Smooth muscle cell (in vitro differentiated cells): ENCODE results near the gene LCN9. TPM values are rescaled to one million over a fixed set of nuclear protein-coding genes. Genes with fewer than 3 reads are reported as not detected.

ENCODE experiments used
- DNase-seq: peaks from one replicate; lab custom pipeline; 2025; ENCODE audit not compliant: unreplicated experiment; lab: John Stamatoyannopoulos, UW
- H2AFZ ChIP-seq: fragments of 200-600 bp; sonication (generic); 2 replicates; pipeline ENCODE4 v1.6.0; 2016; ENCODE audit warnings: antibody characterized with exemption, low read depth, mild to moderate bottlenecking
- H3F3A ChIP-seq: fragments of 200-600 bp; sonication (generic); 2 replicates; pipeline ENCODE4 v1.6.0; 2017; ENCODE audit warnings: antibody characterized with exemption, low read depth
- H3K27ac ChIP-seq: fragments of 200-600 bp; sonication (generic); 2 replicates; pipeline ENCODE4 v1.5.1; 2016; ENCODE audit warnings: low read depth, mild to moderate bottlenecking
- H3K27me3 ChIP-seq: fragments of 200-600 bp; sonication (generic); 2 replicates; pipeline ENCODE4 v1.6.1; 2016; ENCODE audit warnings: low read depth, mild to moderate bottlenecking
- H3K36me3 ChIP-seq: fragments of 200-600 bp; sonication (generic); 2 replicates; pipeline ENCODE4 v1.5.1; 2016; ENCODE audit warnings: low read depth
- H3K4me1 ChIP-seq: fragments of 200-600 bp; sonication (generic); 2 replicates; pipeline ENCODE4 v1.5.1; 2016; ENCODE audit warnings: low read depth
- H3K4me2 ChIP-seq: fragments of 200-600 bp; sonication (generic); 2 replicates; pipeline ENCODE4 v1.6.0; 2016; ENCODE audit warnings: mild to moderate bottlenecking
- H3K4me3 ChIP-seq: fragments of 200-600 bp; sonication (generic); 2 replicates; pipeline ENCODE4 v1.5.1; 2016; ENCODE audit warnings: mild to moderate bottlenecking
- H3K79me2 ChIP-seq: fragments of 200-600 bp; sonication (generic); 2 replicates; pipeline ENCODE4 v1.6.0; 2016; ENCODE audit warnings: low read depth, mild to moderate bottlenecking
- H3K9ac ChIP-seq: fragments of 200-600 bp; sonication (generic); 2 replicates; pipeline ENCODE4 v1.6.0; 2016; ENCODE audit warnings: low read depth
- H3K9me3 ChIP-seq: fragments of 200-600 bp; sonication (generic); replicated peaks from 2 replicates; pipeline ENCODE4 v1.5.1; 2016; ENCODE audit warnings: low read depth
- H4K20me1 ChIP-seq: fragments of 200-600 bp; sonication (generic); 2 replicates; pipeline ENCODE4 v1.6.0; 2016; ENCODE audit warnings: low read depth
- WGBS: methylation state at CpG from one replicate; pipeline ENCODE4 v1.1.7; 2016; ENCODE audit warnings: low lambda C conversion rate; 5-methylcytosine and 5-hydroxymethylcytosine counted together
- polyA plus RNA-seq: library from polyadenylated mRNA; unstranded; fragments of >200 nt; fragmentation: Nextera tagmentation; extraction: Ambion mirVana; gene quantifications from 2 replicates; pipeline ENCODE4 v1.2.1, GENCODE V29; 2016
- total RNA-seq: library from RNA; depleted of rRNA; stranded (reverse); fragments of >200 nt; gene quantifications from 2 replicates; pipeline ENCODE4 v1.2.3, GENCODE V29; 2014
- TF ChIP-seq, protein P1 (sequence below): fragments of 200-600 bp; sonication (generic); IDR thresholded peaks from 2 replicates; pipeline ENCODE4 v1.5.1; 2017; ENCODE audit warnings: borderline replicate concordance, mild to moderate bottlenecking, antibody characterized with exemption; ENCODE audit not compliant: insufficient read depth, poor library complexity, severe bottlenecking

LCN9 gene
- total and polyA plus RNA-seq, 2 experiments from 2014 or later = 20.8 to 22.0 TPM

DNA sequence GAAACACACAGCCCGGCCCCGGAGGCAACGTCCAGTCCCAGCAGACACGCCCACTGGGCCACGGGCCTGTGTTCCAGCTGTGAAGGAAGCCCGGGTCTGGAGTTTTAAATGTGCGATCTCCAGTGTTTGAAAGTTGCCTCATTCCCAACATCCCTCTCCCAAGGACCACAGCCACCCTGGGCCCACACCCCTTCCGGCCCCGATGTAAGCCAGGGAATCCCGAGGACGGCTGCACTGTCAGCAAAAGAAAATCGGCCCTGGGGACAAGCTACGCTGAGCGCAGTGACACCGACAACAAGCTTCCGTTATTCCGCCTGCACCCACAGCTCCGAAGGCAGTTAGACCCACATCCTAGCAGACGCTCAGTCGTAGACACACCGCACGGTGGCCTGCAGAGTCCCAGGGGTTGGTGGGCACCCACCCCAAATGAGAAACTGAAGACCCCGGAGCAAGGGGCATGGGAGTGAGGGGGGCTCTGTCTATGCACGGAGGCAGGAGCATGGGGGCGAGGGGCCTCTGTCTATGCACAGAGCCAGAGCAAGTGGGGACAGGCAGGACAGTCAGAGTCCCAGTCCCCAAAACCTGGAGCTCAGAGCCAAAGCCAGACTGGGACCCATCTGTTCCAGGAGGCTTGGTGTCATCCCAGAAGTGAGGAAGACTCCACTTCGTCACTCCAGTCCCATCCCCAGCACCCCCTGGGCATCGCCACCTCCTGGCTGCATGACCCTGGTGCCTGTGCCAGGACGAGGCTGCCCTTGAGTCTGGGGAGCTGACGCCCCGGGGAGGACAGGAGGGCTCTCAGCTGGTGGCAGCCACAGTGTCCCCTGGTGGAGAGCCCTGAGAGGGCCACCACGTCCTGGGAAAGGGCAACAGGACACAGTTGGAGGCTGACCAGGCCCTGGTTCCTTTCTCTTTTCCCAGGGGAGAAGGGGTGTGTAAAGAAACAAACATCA is 47.2 kb upstream of the LCN9 start:
- no peak for DNase-seq

DNA sequence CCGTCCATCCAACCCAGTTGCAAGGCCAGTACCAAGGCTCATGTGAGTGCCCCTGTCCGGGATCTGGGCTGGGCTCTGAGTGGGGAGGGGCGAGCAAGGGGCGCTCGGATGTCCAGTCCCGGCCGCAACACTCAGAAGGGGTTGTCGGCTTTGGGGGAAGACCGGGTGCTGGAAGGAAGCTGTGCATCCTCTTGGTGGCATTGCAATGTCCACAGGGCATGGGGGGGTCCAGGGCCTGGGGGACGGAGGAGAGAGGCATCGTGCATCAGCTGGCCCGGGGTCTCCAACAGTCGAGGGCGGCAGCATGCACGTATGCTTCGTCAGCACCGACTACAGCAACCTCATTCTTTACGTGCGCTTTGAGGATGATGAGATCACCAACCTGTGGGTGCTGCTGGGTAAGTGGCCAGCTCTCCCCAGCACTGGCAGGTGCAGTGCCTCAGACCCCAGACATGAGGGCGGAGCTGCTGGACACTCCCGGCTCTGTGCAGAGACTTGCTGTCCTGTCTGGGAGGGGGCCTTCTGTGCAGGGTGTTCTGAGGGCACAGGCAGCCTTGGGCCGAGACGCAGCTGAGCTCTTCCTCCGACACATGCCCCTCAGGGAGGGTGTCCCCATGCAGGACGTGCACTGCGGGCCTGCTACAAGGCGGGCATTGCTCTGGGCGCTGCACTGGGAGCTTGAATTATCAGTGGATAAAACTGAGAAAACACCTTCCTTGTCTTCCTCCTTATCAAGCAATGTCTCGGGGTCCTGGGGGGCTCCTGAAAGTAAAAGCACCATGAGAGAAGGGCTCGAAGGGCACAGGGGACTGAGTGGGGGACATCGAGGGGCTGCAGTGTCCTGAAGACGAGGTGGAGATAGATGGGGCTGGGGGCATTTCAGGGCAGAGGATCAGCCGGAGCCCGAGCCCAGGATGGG is 46.2 kb upstream of the LCN9 start:
- H4K20me1 ChIP-seq = no peaks in the 10 kb centered on the region
- no peak overlapping the region for H2AFZ ChIP-seq
- no peak overlapping the region for H3K27ac ChIP-seq
- no peaks in the 10 kb centered on the region for H3K4me1 ChIP-seq
- H3K4me3 ChIP-seq = no peak overlapping the region
- H3K36me3 ChIP-seq = no peaks in the 10 kb centered on the region
- peaks cover 5% of the 10 kb centered on the region for H3K27me3 ChIP-seq
- DNase-seq = no peak
- H3K4me2 ChIP-seq = no peak overlapping the region
- WGBS = 91% methylated on average over 31 of the region's 34 CpGs
- no peak overlapping the region for H3K9ac ChIP-seq
- no peaks in the 10 kb centered on the region for H3K79me2 ChIP-seq
- no peaks in the 10 kb centered on the region for H3K9me3 ChIP-seq
- TF ChIP-seq, protein P1, sequence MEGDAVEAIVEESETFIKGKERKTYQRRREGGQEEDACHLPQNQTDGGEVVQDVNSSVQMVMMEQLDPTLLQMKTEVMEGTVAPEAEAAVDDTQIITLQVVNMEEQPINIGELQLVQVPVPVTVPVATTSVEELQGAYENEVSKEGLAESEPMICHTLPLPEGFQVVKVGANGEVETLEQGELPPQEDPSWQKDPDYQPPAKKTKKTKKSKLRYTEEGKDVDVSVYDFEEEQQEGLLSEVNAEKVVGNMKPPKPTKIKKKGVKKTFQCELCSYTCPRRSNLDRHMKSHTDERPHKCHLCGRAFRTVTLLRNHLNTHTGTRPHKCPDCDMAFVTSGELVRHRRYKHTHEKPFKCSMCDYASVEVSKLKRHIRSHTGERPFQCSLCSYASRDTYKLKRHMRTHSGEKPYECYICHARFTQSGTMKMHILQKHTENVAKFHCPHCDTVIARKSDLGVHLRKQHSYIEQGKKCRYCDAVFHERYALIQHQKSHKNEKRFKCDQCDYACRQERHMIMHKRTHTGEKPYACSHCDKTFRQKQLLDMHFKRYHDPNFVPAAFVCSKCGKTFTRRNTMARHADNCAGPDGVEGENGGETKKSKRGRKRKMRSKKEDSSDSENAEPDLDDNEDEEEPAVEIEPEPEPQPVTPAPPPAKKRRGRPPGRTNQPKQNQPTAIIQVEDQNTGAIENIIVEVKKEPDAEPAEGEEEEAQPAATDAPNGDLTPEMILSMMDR = no peak
- no peaks in the 10 kb centered on the region for H3F3A ChIP-seq

More for the DNA sequence above, 47.2 kb upstream of the LCN9 start:
- Histone ChIP-seq H3K36me3 (no peaks in the 10 kb centered on the region), H3F3A (no peaks in the 10 kb centered on the region), H3K27me3 (peaks cover 5% of the 10 kb centered on the region), H3K4me1 (no peaks in the 10 kb centered on the region), H3K4me3 (no peak overlapping the region), H3K9ac (no peak overlapping the region), H3K4me2 (no peak overlapping the region), H2AFZ (no peak overlapping the region), H4K20me1 (no peaks in the 10 kb centered on the region), H3K27ac (no peak overlapping the region), H3K9me3 (no peaks in the 10 kb centered on the region), H3K79me2 (no peaks in the 10 kb centered on the region)
- TF ChIP-seq, protein P1 = no peak
- 91% methylated on average over 31 of the region's 31 CpGs for WGBS

DNA sequence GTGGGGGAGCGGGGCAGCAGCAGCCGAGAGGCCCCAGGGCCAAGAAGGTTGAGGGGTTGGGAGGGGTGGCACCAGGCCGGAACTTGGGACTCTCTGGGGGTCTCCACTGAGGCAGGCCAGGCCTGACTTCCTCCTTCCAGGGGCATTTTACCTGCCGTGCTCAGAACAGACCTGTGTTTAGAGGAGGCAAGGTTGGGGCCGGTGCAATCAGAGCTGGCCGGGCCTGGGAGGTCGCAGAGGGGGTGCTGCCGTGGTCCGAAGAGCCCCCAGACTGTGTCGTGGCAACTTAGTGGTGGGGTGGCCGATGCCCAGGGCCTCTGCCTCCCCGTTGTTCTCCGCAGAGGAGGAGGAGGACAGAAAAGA is 45.6 kb upstream of the LCN9 start:
- Histone ChIP-seq H3K27me3 (peaks cover 5% of the 10 kb centered on the region), H2AFZ (no peak overlapping the region), H3K4me2 (no peak overlapping the region), H3K4me1 (no peaks in the 10 kb centered on the region), H4K20me1 (no peaks in the 10 kb centered on the region), H3K36me3 (no peaks in the 10 kb centered on the region), H3K27ac (no peak overlapping the region), H3F3A (no peaks in the 10 kb centered on the region), H3K9me3 (no peaks in the 10 kb centered on the region), H3K9ac (no peak overlapping the region), H3K79me2 (no peaks in the 10 kb centered on the region), H3K4me3 (no peak overlapping the region)
- no peak for DNase-seq
- TF ChIP-seq, protein P1 = no peak
- 93% methylated on average over 10 of the region's 13 CpGs for WGBS
